Progenitor cell of endocrine pancreas (in vitro differentiated cells): ENCODE data around the gene PNPLA2. TPM values are rescaled to one million over a fixed set of nuclear protein-coding genes. Genes with fewer than 3 reads are reported as not detected.

Experiments used
- DNase-seq: peaks from one replicate; pipeline ENCODE4 v3.0.0; 2021; ENCODE audit warnings: low spot score; ENCODE audit not compliant: unreplicated experiment
- H3K27ac Mint-ChIP-seq: 2 replicates; pipeline ENCODE4 v1.8.0; 2021; ENCODE audit warnings: mild to moderate bottlenecking, moderate library complexity, mixed read lengths
- H3K27me3 Mint-ChIP-seq: 2 replicates; pipeline ENCODE4 v1.8.0; 2021; ENCODE audit warnings: mixed read lengths
- H3K36me3 Mint-ChIP-seq: 2 replicates; pipeline ENCODE4 v1.8.0; 2022; ENCODE audit warnings: mixed read lengths; ENCODE audit not compliant: insufficient read depth
- H3K4me1 Mint-ChIP-seq: 2 replicates; pipeline ENCODE4 v1.8.0; 2021; ENCODE audit warnings: low read depth, mixed read lengths
- H3K4me3 Mint-ChIP-seq: 2 replicates; pipeline ENCODE4 v1.8.0; 2021; ENCODE audit warnings: low read depth, mild to moderate bottlenecking, moderate library complexity, mixed read lengths
- H3K9me3 Mint-ChIP-seq: 2 replicates; pipeline ENCODE4 v1.8.0; 2021; ENCODE audit warnings: low read depth, mixed read lengths
- CTCF ChIP-seq: fragments of 200-600 bp; sonication (generic); IDR thresholded peaks from one replicate; pipeline ENCODE4 v1.5.0; 2021; ENCODE audit warnings: antibody characterized with exemption, mild to moderate bottlenecking; ENCODE audit not compliant: unreplicated experiment
- total RNA-seq: library from RNA; stranded (reverse); gene quantifications from 2 replicates; pipeline ENCODE4 v1.2.1, GENCODE V29; 2021

PNPLA2 gene
- total RNA-seq, 1 donor from 2014 or later, result 51.1 TPM

- Mint-ChIP-seq H3K4me1 (peaks cover 8% of the 10 kb centered on the region), H3K9me3 (no peaks in the 10 kb centered on the region), H3K4me3 (peak overlapping the region; percentile 76), H3K27ac (peak overlapping the region; percentile 62), H3K36me3 (no peaks in the 10 kb centered on the region), H3K27me3 (no peaks in the 10 kb centered on the region)
- DNase-seq, result peak; percentile 40
- TF ChIP-seq CTCF, result peak; percentile 25
Observed at GRCh38 chr11:776561-777287, 42.0 kb upstream of the PNPLA2 start.

GRCh38 chr11:777288-778255, 41.1 kb upstream of the PNPLA2 start, which contains the start of gene GATD1:
TSS of gene GATD1 (minus strand) at chr11:777487. CDS start at chr11:777462, 25 bp downstream.
- H3K36me3 Mint-ChIP-seq, result no peaks in the 10 kb centered on the region
- peak within 1 kb of the TSS; percentile 77 for H3K4me3 Mint-ChIP-seq
- no peaks in the 10 kb centered on the region for H3K9me3 Mint-ChIP-seq
- H3K27ac Mint-ChIP-seq, result peak within 1 kb of the TSS; percentile 85
- DNase-seq, result peak; percentile 95
- H3K27me3 Mint-ChIP-seq, result no peaks in the 10 kb centered on the region
- peaks cover 8% of the 10 kb centered on the region for H3K4me1 Mint-ChIP-seq
- no peak for TF ChIP-seq CTCF

- H3K4me1 Mint-ChIP-seq, result peaks cover 14% of the 10 kb centered on the region
- H3K27ac Mint-ChIP-seq, result no peak overlapping the region
- peaks cover 3% of the 10 kb centered on the region for H3K36me3 Mint-ChIP-seq
- TF ChIP-seq CTCF, result no peak
- DNase-seq, result no peak
- H3K4me3 Mint-ChIP-seq, result peak overlapping the region; percentile 49
- no peaks in the 10 kb centered on the region for H3K9me3 Mint-ChIP-seq
- H3K27me3 Mint-ChIP-seq, result no peaks in the 10 kb centered on the region
Observed at GRCh38 chr11:778976-779954, 39.4 kb upstream of the PNPLA2 start.

GRCh38 chr11:779955-780532, 38.7 kb upstream of the PNPLA2 start:
- no peak for DNase-seq
- H3K27ac Mint-ChIP-seq, result no peak overlapping the region
- no peak for TF ChIP-seq CTCF
- no peaks in the 10 kb centered on the region for H3K9me3 Mint-ChIP-seq
- H3K4me3 Mint-ChIP-seq, result no peak overlapping the region
- peaks cover 14% of the 10 kb centered on the region for H3K4me1 Mint-ChIP-seq
- no peaks in the 10 kb centered on the region for H3K27me3 Mint-ChIP-seq
- peaks cover 3% of the 10 kb centered on the region for H3K36me3 Mint-ChIP-seq
